ENCODE data around the gene SYPL1. TPM values are rescaled to one million over a fixed set of nuclear protein-coding genes. Genes with fewer than 3 reads are reported as not detected.

The SYPL1 gene
- total and polyA plus RNA-seq, 9 of the 15 experiments (the other 6 are each of a cell fraction or from before 2014, with no cell fraction given) = 23.8 to 214 (median 70.2) TPM

GRCh38 chr7:106062521-106062931, 49.6 kb downstream of the SYPL1 start (continued):
- no peak for TF ChIP-seq TAL1 (IDR thresholded peaks at IDR 0.05)

GRCh38 chr7:106062006-106062405, 50.1 kb downstream of the SYPL1 start:
- intact Hi-C loops (cut with micrococcal nuclease) = no loop called here
- ChIA-PET CTCF (ENCODE audit: low intra/inter-chr PET ratio) (no interaction called here), POLR2A (interaction anchor here (0.6 to 1.0 kb wide), 2 partner anchors 50 to 90 kb away, joined by 4 read pairs; partner anchors contain the start of gene SYPL1)
- Histone ChIP-seq H3K36me3 (ENCODE audit: control insufficient read depth, insufficient read depth, low read length) (no peaks in the 10 kb centered on the region), H3K9me3 (replicated peaks; ENCODE audit: control insufficient read depth, insufficient read depth, low read depth, low read length) (no peaks in the 10 kb centered on the region), H3K79me2 (ENCODE audit: control insufficient read depth, insufficient read depth, low read length) (no peaks in the 10 kb centered on the region), H3K4me2 (ENCODE audit: insufficient read depth, low read length) (no peak overlapping the region), H3K4me3 (no peak overlapping the region), H2AFZ (ENCODE audit: low read depth, low read length) (no peak overlapping the region), H3K9me1 (ENCODE audit: control insufficient read depth, insufficient read depth, low read length) (peaks cover 7% of the 10 kb centered on the region), H3K9ac (ENCODE audit: insufficient read depth in 1 of 2, low read depth in 2 of 2, low read length in 2 of 2) (peak overlapping the region in 1 of 2 experiments; percentile 14; a peak in 2 of 4 replicates), H3K4me1 (replicated peaks in 1 of 2; ENCODE audit: control insufficient read depth in 2 of 2, insufficient read depth in 2 of 2, low read length in 2 of 2) (peaks cover 11 to 24% of the 10 kb centered on the region in 2 experiments), H4K20me1 (replicated peaks; ENCODE audit: control insufficient read depth, insufficient read depth, low read length) (peaks cover 7% of the 10 kb centered on the region; the same call in 1 of the 2 replicates), H3K27ac (ENCODE audit: extremely low read depth, low read depth, low read length) (no peak overlapping the region), H3K27me3 (ENCODE audit: control insufficient read depth in 2 of 2, insufficient read depth in 2 of 2, low read length in 2 of 2) (peaks cover 22 to 69% of the 10 kb centered on the region in 2 experiments; a peak in 4 of 5 replicates)
- TF ChIP-seq ZSCAN29 (IDR thresholded peaks at IDR 0.05) = no peak
- 0 out of 4 replicates have a peak, but pooled peaks of 1 of the 2 experiments have one; percentile 18 for TF ChIP-seq TEAD1 (CRISPR knock-in tag; IDR thresholded peaks at IDR 0.05)
- DNase-seq (ENCODE audit: extremely low read depth in 1 of 4, low spot score in 3 of 4) (no peak), FAIRE-seq (no peak), ATAC-seq (no peak)
- in situ Hi-C loops (cut with MboI) = no loop called here
- BruUV-seq (replicated peaks) = no TSS peak
- 20% methylated on average over 7 of the region's 7 CpGs for WGBS (ENCODE audit: insufficient coverage, low coverage, missing lambda C conversion rate)

Measured in K562 (cell line).